Neural cell (in vitro differentiated cells): Measurements from ENCODE around the gene KLF17.

ENCODE experiments used
- CTCF ChIP-seq: fragments of 450-650 bp; IDR thresholded peaks from 2 replicates; pipeline ENCODE4 v1.5.1; 2014; ENCODE audit warnings: antibody characterized with exemption, mild to moderate bottlenecking, moderate library complexity; ENCODE audit not compliant: poor library complexity, severe bottlenecking
- EZH2 ChIP-seq: fragments of 200-600, 300-800 bp; shearing (Covaris generic), sonication (generic); IDR thresholded peaks from 2 replicates; pipeline ENCODE4 v1.6.1; 2014; ENCODE audit warnings: antibody characterized with exemption, low read length, borderline replicate concordance, mild to moderate bottlenecking; ENCODE audit not compliant: insufficient read depth, poor library complexity, severe bottlenecking
- TAF1 ChIP-seq: IDR thresholded peaks from 2 replicates; pipeline ENCODE4 v1.6.1; 2012; ENCODE audit warnings: low read depth

DNA sequence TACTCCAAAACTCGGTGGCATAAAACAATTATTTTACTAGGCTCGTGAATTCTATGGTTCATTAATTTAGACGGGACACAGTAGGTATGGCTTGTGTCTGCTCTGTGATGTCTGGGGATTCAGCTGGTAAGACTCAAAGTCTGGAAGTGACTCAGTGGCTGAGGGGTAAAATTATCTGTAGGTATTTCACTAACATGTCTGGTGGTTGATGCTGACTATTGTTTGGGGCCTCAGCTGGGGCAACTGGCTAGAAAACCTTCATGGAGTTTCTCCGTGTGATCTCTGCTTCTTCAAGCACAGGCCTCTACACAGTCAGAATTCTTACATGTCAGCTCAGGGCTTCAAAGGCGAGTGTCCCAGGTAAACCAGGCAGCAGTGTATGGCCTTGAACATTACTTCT is 41.2 kb upstream of the KLF17 start:
- TF ChIP-seq CTCF (no peak), EZH2 (no peak), TAF1 (no peak)
